Neuronal stem cell (in vitro differentiated cells): ENCODE measurements around the gene FAM83F.
A peak's percentile ranks its signal among the peaks of the same experiment; 100 is the strongest.
"Not testable (repeated sequence)": the region's sequence is repeated elsewhere in the genome, so short reads cannot be mapped to it uniquely, and the experiment has no call there.

ENCODE experiments used
- DNase-seq: peaks from one replicate; pipeline ENCODE4 v3.0.0-alpha.2; 2013; ENCODE audit warnings: low spot score
- H2AFZ ChIP-seq: one replicate; pipeline ENCODE4 v1.6.1; 2013; ENCODE audit warnings: mild to moderate bottlenecking, low read length, inconsistent platforms
- H2AK5ac ChIP-seq: 2 replicates; pipeline ENCODE4 v1.6.1; 2013; ENCODE audit warnings: low read depth, mild to moderate bottlenecking, inconsistent platforms, low read length, moderate library complexity, mixed read lengths
- H2BK120ac ChIP-seq: 2 replicates; pipeline ENCODE4 v1.6.1; 2013; ENCODE audit warnings: low read depth, mild to moderate bottlenecking, inconsistent platforms, low read length, moderate library complexity, mixed read lengths
- H2BK12ac ChIP-seq: one replicate; pipeline ENCODE4 v1.6.1; 2013; ENCODE audit warnings: low read length, inconsistent platforms
- H2BK15ac ChIP-seq: 2 replicates; pipeline ENCODE4 v1.6.1; 2013; ENCODE audit warnings: mild to moderate bottlenecking, low read length, inconsistent platforms, mixed read lengths
- H2BK5ac ChIP-seq: one replicate; pipeline ENCODE4 v1.6.1; 2013; ENCODE audit warnings: inconsistent platforms, mild to moderate bottlenecking, low read length, moderate library complexity
- H3K14ac ChIP-seq: one replicate; pipeline ENCODE4 v1.6.1; 2013; ENCODE audit warnings: low read length, inconsistent platforms
- H3K18ac ChIP-seq: 2 replicates; pipeline ENCODE4 v1.6.1; 2013; ENCODE audit warnings: low read length, inconsistent platforms
- H3K23ac ChIP-seq: 2 replicates; pipeline ENCODE4 v1.6.1; 2013; ENCODE audit warnings: low read depth, mild to moderate bottlenecking, mixed read lengths, low read length, inconsistent platforms; ENCODE audit not compliant: poor library complexity
- H3K27ac ChIP-seq: replicated peaks from 3 replicates; pipeline ENCODE4 v1.5.1; 2013; ENCODE audit warnings: low read length, inconsistent platforms
- H3K27me3 ChIP-seq, 3 experiments: 2 replicates each; pipeline ENCODE4 v1.6.1; 2013; ENCODE audit warnings: low read length in 3 of 3, mild to moderate bottlenecking in 2 of 3, inconsistent platforms in 1 of 3, low read depth in 1 of 3, mixed read lengths in 1 of 3, moderate library complexity in 1 of 3; ENCODE audit not compliant: control insufficient read depth in 3 of 3, insufficient read depth in 3 of 3
- H3K36me3 ChIP-seq, 2 donors: replicated peaks in 1 of 2; 2 replicates each; pipeline ENCODE4 v1.6.1; 2013; ENCODE audit warnings: low read length in 2 of 2; ENCODE audit not compliant: control insufficient read depth in 2 of 2, insufficient read depth in 2 of 2
- H3K4ac ChIP-seq: 2 replicates; pipeline ENCODE4 v1.6.1; 2013; ENCODE audit warnings: inconsistent platforms, mild to moderate bottlenecking, low read length, moderate library complexity
- H3K4me1 ChIP-seq, 2 donors: 1 replicate in 1 of 2; 2 replicates in 1 of 2; pipeline ENCODE4 v1.6.1; 2013; ENCODE audit warnings: low read length in 2 of 2, low read depth in 1 of 2; ENCODE audit not compliant: control insufficient read depth in 2 of 2, insufficient read depth in 1 of 2
- H3K4me2 ChIP-seq: one replicate; pipeline ENCODE4 v1.6.1; 2013; ENCODE audit warnings: mild to moderate bottlenecking, low read length, inconsistent platforms; ENCODE audit not compliant: insufficient read depth, poor library complexity, severe bottlenecking
- H3K4me3 ChIP-seq, 2 donors: 2 replicates each; pipeline ENCODE4 v1.5.1; 2013; ENCODE audit warnings: low read length in 2 of 2, mild to moderate bottlenecking in 2 of 2, inconsistent platforms in 1 of 2, moderate library complexity in 1 of 2
- H3K79me1 ChIP-seq: one replicate; pipeline ENCODE4 v1.6.1; 2013; ENCODE audit warnings: low read depth, mild to moderate bottlenecking, inconsistent platforms, low read length, moderate library complexity
- H3K9ac ChIP-seq: one replicate; pipeline ENCODE4 v1.6.1; 2013; ENCODE audit warnings: mild to moderate bottlenecking, low read depth, low read length, inconsistent platforms; ENCODE audit not compliant: poor library complexity
- H3K9me3 ChIP-seq, 2 donors: replicated peaks in 1 of 2; 2 replicates each; pipeline versions ENCODE3 to v1.6.1; 2013; ENCODE audit warnings: low read length in 2 of 2, mild to moderate bottlenecking in 2 of 2, inconsistent platforms in 1 of 2, low read depth in 1 of 2, mixed read lengths in 1 of 2, moderate library complexity in 1 of 2; ENCODE audit not compliant: control insufficient read depth in 2 of 2, insufficient read depth in 1 of 2
- H4K8ac ChIP-seq: one replicate; pipeline ENCODE4 v1.6.1; 2013; ENCODE audit warnings: low read depth, mild to moderate bottlenecking, inconsistent platforms, low read length, moderate library complexity
- H4K91ac ChIP-seq: one replicate; pipeline ENCODE4 v1.6.1; 2013; ENCODE audit warnings: low read length, low read depth, mild to moderate bottlenecking, inconsistent platforms; ENCODE audit not compliant: poor library complexity
- WGBS, 2 donors: extraction: QIAGEN DNeasy Blood & Tissue Kit; methylation state at CpG; one replicate each; pipeline ENCODE4 v1.1.7; 2013; ENCODE audit warnings: missing lambda C conversion rate in 2 of 2, mixed read lengths in 1 of 2; ENCODE audit not compliant: insufficient read length in 2 of 2, insufficient replicate concordance in 1 of 2; ENCODE audit errors: extremely low coverage in 2 of 2; 5-methylcytosine and 5-hydroxymethylcytosine counted together

FAM83F gene

GRCh38 chr22:39947220-39948216, 47.2 kb upstream of the FAM83F start:
- H4K91ac ChIP-seq, result no peak overlapping the region
- H3K14ac ChIP-seq, result no peak overlapping the region
- no peak overlapping the region for H3K9ac ChIP-seq
- WGBS, 2 donors, result no CpG with 5 or more reads among the region's 8 CpGs
- peaks cover 0 to 9% (median 0%) of the 10 kb centered on the region in 3 experiments for H3K27me3 ChIP-seq
- H3K4me3 ChIP-seq, result no peak overlapping the region
- no peak overlapping the region for H4K8ac ChIP-seq
- H3K23ac ChIP-seq, result no peak overlapping the region
- DNase-seq, result no peak
- H2BK120ac ChIP-seq, result no peak overlapping the region
- no peak overlapping the region for H3K27ac ChIP-seq
- no peak overlapping the region for H3K4me2 ChIP-seq
- peak overlapping the region; percentile 2 for H3K18ac ChIP-seq
- H3K4ac ChIP-seq, result no peak overlapping the region
- no peaks in the 10 kb centered on the region for H3K36me3 ChIP-seq
- H3K9me3 ChIP-seq, result no peaks in the 10 kb centered on the region
- peaks cover 0 to 9% of the 10 kb centered on the region in 2 donors for H3K4me1 ChIP-seq
- H2BK5ac ChIP-seq, result no peak overlapping the region
- no peak overlapping the region for H2BK15ac ChIP-seq
- no peak overlapping the region for H2BK12ac ChIP-seq
- no peak overlapping the region for H2AK5ac ChIP-seq
- H2AFZ ChIP-seq, result no peak overlapping the region
- H3K79me1 ChIP-seq, result no peaks in the 10 kb centered on the region

GRCh38 chr22:39949964-39950737, 44.6 kb upstream of the FAM83F start:
- Histone ChIP-seq H2BK5ac (no peak overlapping the region), H2AK5ac (no peak overlapping the region), H2AFZ (no peak overlapping the region), H3K79me1 (no peaks in the 10 kb centered on the region), H4K8ac (no peak overlapping the region), H3K9ac (no peak overlapping the region), H3K9me3 (no peaks in the 10 kb centered on the region), H2BK12ac (no peak overlapping the region), H3K4me2 (no peak overlapping the region), H3K4me3 (no peak overlapping the region), H3K27ac (no peak overlapping the region), H2BK120ac (no peak overlapping the region), H4K91ac (peak overlapping the region; percentile 16), H3K4ac (no peak overlapping the region), H2BK15ac (no peak overlapping the region), H3K18ac (no peak overlapping the region), H3K36me3 (no peaks in the 10 kb centered on the region), H3K14ac (no peak overlapping the region), H3K27me3 (peaks cover 0 to 9% (median 0%) of the 10 kb centered on the region in 3 experiments), H3K4me1 (peaks cover 0 to 7% of the 10 kb centered on the region in 2 donors), H3K23ac (no peak overlapping the region)
- no CpG with 5 or more reads among the region's 8 CpGs for WGBS, 2 donors
- no peak for DNase-seq

GRCh38 chr22:39951603-39952293, 43.0 kb upstream of the FAM83F start:
- H3K23ac ChIP-seq, H3K4me3 ChIP-seq, H3K4ac ChIP-seq, H3K4me2 ChIP-seq, H3K9me3 ChIP-seq, H2AFZ ChIP-seq, H2BK15ac ChIP-seq, H3K36me3 ChIP-seq, H3K18ac ChIP-seq, H3K27ac ChIP-seq, H2BK5ac ChIP-seq, H2BK12ac ChIP-seq, H3K4me1 ChIP-seq, H4K91ac ChIP-seq, H3K14ac ChIP-seq, H2AK5ac ChIP-seq, H2BK120ac ChIP-seq, H3K9ac ChIP-seq, DNase-seq, H4K8ac ChIP-seq, H3K27me3 ChIP-seq, H3K79me1 ChIP-seq: not testable (repeated sequence)
- WGBS, 2 donors, result no CpG with 5 or more reads among the region's 11 CpGs
